Measurements from ENCODE around the gene CLN3. TPM values are rescaled to one million over a fixed set of nuclear protein-coding genes. Genes with fewer than 3 reads are reported as not detected.

The CLN3 gene
- total and polyA plus RNA-seq, 8 donors, result 6.9 to 25.9 (median 11.0) TPM

GRCh38 chr16:28499854-28500253, 8.0 kb upstream of the CLN3 start:
- no peaks in the 10 kb centered on the region for H3K9me3 ChIP-seq
- H3K27ac ChIP-seq, result no peak overlapping the region
- no peak for TF ChIP-seq CTCF (IDR thresholded peaks at IDR 0.05)
- no peak overlapping the region for H3K4me3 ChIP-seq
- H3K27me3 ChIP-seq, result no peaks in the 10 kb centered on the region
- DNase-seq (no peak), ATAC-seq (no peak), FAIRE-seq (no peak)
- no peaks in the 10 kb centered on the region for H3K36me3 ChIP-seq
- intact Hi-C loops (cut with DNase I), result no loop called here
- no peaks in the 10 kb centered on the region for H3K4me1 ChIP-seq
- WGBS, 2 donors, result 71 to 74% methylated on average over 9 to 10 of the region's 10 CpGs

DNA sequence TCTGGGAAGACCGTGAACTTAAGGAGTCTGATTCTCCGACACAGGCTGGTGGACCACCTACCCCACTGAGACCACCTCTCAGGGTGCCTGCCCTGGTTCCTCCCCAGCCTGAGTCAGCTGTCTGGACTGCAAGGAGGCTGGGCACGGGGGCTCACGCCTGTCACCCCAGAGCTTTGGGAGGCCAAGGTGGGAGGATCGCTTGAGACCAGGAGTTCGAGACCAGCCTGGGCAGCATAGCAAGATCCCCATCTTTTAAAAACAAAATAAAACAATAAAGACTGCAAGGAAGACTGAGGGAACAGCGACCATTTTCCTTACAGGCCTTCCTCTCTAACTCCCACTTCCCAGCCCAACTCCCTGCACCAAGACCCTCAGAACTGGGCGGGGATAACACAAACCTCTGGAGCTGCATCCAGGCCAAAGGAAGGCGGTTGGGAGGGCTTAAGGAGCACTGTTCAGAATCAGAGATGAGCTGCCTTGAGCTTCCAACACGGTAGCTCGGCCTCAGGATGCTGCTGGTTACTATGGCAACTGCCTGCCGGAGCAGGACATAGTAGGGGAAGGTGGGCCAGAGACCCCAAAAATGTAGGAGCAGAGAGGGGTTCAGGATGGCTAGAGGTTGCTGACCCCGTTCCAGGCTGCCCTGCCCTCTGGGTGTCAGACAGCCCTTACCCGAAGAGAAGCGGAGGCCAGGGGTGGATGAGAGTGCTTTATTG, 7.0 kb upstream of the CLN3 start:
- Histone ChIP-seq H3K4me3 (no peak overlapping the region), H3K27me3 (no peaks in the 10 kb centered on the region), H3K4me1 (no peaks in the 10 kb centered on the region), H3K27ac (no peak overlapping the region), H3K9me3 (no peaks in the 10 kb centered on the region), H3K36me3 (no peaks in the 10 kb centered on the region)
- ATAC-seq (no peak), DNase-seq (no peak), FAIRE-seq (no peak)
- WGBS, 2 donors, result 88 to 92% methylated on average over 15 of the region's 15 CpGs
- intact Hi-C loops (cut with DNase I), result no loop called here
- TF ChIP-seq CTCF (IDR thresholded peaks at IDR 0.05), result no peak

- ATAC-seq, result no peak
- Histone ChIP-seq H3K4me1 (no peaks in the 10 kb centered on the region), H3K27me3 (no peaks in the 10 kb centered on the region), H3K4me3 (no peak overlapping the region), H3K9me3 (no peaks in the 10 kb centered on the region), H3K27ac (no peak overlapping the region), H3K36me3 (no peaks in the 10 kb centered on the region)
- TF ChIP-seq CTCF (IDR thresholded peaks at IDR 0.05), result no peak
- FAIRE-seq, result no peak
- WGBS, 2 donors, result 83 to 88% methylated on average over 28 to 33 of the region's 33 CpGs
- intact Hi-C loops (cut with DNase I), result no loop called here
- peak in 1 of 6 donors; percentile 68 for DNase-seq
Measured at GRCh38 chr16:28497861-28498599, 6.2 kb upstream of the CLN3 start.

GRCh38 chr16:28497386-28497785, 5.5 kb upstream of the CLN3 start:
- no peak for FAIRE-seq
- no peak for ATAC-seq
- no peak for TF ChIP-seq CTCF (IDR thresholded peaks at IDR 0.05)
- Histone ChIP-seq H3K27me3 (no peaks in the 10 kb centered on the region), H3K4me1 (peaks cover 0 to 5% (median 0%) of the 10 kb centered on the region in 3 donors), H3K36me3 (no peaks in the 10 kb centered on the region), H3K27ac (no peak overlapping the region), H3K9me3 (no peaks in the 10 kb centered on the region), H3K4me3 (no peak overlapping the region)
- intact Hi-C loops (cut with DNase I), result no loop called here
- 74 to 78% methylated on average over 9 of the region's 9 CpGs for whole genome bisulfite sequencing, 2 donors
- no peak for DNase-seq

DNA sequence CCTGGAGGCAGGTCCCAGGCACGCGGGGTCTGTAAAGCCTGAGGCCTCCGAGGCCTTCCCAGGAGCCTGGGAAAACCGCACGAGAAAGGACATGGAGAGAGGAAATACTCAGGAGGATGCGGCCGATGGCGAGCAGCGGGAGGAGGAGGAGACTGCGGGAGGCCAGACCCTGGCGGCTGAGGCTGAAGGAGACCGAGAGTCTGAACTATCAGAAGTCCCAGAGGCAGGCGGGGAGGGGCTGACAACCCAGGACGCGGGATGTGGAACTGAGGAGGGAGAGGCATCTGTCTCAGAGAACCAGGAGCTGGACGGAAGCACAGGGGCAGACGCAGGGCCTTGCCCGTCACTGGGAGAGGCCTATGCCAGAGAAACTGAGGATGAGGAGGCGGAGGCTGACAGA, 5.0 kb upstream of the CLN3 start:
- TF ChIP-seq CTCF (IDR thresholded peaks at IDR 0.05), result no peak
- H3K36me3 ChIP-seq, result no peaks in the 10 kb centered on the region
- 80 to 86% methylated on average over 19 of the region's 19 CpGs for WGBS, 2 donors
- no peak for DNase-seq
- ATAC-seq, result no peak
- H3K9me3 ChIP-seq, result no peaks in the 10 kb centered on the region
- H3K4me3 ChIP-seq, result no peak overlapping the region
- H3K27me3 ChIP-seq, result no peaks in the 10 kb centered on the region
- peaks cover 0 to 6% (median 0%) of the 10 kb centered on the region in 3 donors for H3K4me1 ChIP-seq
- FAIRE-seq, result no peak
- no peak overlapping the region for H3K27ac ChIP-seq
- intact Hi-C loops (cut with DNase I), result no loop called here

Measured in pancreas (tissue), 10 donors.